Measurements from ENCODE around the gene HAUS7.

DNA sequence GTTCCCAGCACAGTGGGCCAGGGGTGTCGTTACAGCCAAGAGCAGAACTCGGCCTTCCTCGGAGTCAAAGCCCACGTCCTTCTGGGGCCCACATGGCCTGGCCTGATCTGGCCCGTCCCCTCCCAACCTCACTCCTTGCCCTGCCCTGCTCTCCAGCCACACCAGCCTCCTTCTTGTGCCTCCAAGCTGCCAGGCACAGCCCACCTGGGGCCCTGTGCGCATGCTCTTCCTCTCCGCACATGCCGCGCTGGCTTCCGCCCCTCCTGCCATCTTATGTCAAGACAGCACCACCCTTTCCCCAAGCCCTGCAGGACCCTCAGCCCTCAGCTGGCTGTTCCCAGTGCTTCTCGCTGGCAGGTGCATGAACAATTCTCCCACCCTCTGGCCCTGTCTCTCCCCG lies 6.8 kb downstream of the HAUS7 start:
- TF ChIP-seq, protein P1, sequence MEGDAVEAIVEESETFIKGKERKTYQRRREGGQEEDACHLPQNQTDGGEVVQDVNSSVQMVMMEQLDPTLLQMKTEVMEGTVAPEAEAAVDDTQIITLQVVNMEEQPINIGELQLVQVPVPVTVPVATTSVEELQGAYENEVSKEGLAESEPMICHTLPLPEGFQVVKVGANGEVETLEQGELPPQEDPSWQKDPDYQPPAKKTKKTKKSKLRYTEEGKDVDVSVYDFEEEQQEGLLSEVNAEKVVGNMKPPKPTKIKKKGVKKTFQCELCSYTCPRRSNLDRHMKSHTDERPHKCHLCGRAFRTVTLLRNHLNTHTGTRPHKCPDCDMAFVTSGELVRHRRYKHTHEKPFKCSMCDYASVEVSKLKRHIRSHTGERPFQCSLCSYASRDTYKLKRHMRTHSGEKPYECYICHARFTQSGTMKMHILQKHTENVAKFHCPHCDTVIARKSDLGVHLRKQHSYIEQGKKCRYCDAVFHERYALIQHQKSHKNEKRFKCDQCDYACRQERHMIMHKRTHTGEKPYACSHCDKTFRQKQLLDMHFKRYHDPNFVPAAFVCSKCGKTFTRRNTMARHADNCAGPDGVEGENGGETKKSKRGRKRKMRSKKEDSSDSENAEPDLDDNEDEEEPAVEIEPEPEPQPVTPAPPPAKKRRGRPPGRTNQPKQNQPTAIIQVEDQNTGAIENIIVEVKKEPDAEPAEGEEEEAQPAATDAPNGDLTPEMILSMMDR (conservative IDR thresholded peaks at IDR 0.05; ENCODE audit: low read length) = no peak
- TF ChIP-seq EZH2phosphoT487 (IDR thresholded peaks at IDR 0.05; ENCODE audit: borderline replicate concordance, low read depth, low read length) = no peak
